SK-MEL-5 (cell line): ENCODE data around the gene CCDC197. TPM values are rescaled to one million over a fixed set of nuclear protein-coding genes. Genes with fewer than 3 reads are reported as not detected.

Experiments used
- DNase-seq: peaks from one replicate; pipeline ENCODE4 v3.0.0-alpha.2; 2016; ENCODE audit warnings: low read depth, low spot score
- in situ Hi-C: cut with HindIII; loops from 2 replicates; pipeline ENCODE4 v1.10.0; 2016; ENCODE audit warnings: low sequenced_read_pairs, high pct_unique_total_duplicates, low pct_unique_long_range_greater_than_20kb
- total RNA-seq: library from RNA; depleted of rRNA; stranded (reverse); fragments of >200 nt; shearing (Covaris generic); gene quantifications from 2 replicates; pipeline ENCODE4 v1.2.3, GENCODE V29; 2014

The CCDC197 gene
- total RNA-seq, 1 experiment from 2014 or later, result not detected

GRCh38 chr14:93989939-93990338 is 7.2 kb upstream of the CCDC197 start:
- in situ Hi-C loops, result no loop called here
- DNase-seq, result no peak

GRCh38 chr14:93991212-93991611 is 5.9 kb upstream of the CCDC197 start:
- DNase-seq, result no peak
- in situ Hi-C loops, result no loop called here

GRCh38 chr14:93991649-93992048 is 5.5 kb upstream of the CCDC197 start:
- no peak for DNase-seq
- in situ Hi-C loops, result no loop called here

GRCh38 chr14:93993382-93993781 is 3.7 kb upstream of the CCDC197 start:
- in situ Hi-C loops, result no loop called here
- no peak for DNase-seq

GRCh38 chr14:93994919-93995682 is 2.0 kb upstream of the CCDC197 start:
- no peak for DNase-seq
- in situ Hi-C loops, result no loop called here

GRCh38 chr14:93996130-93996695 is 888 bp upstream of the CCDC197 start:
- in situ Hi-C loops, result no loop called here
- DNase-seq, result no peak

GRCh38 chr14:93997916-93998870 is 1.1 kb downstream of the CCDC197 start:
- in situ Hi-C loops, result no loop called here
- no peak for DNase-seq

- in situ Hi-C loops, result no loop called here
- no peak for DNase-seq
Measured at GRCh38 chr14:93998871-93999403, 1.8 kb downstream of the CCDC197 start.

GRCh38 chr14:93999573-93999972 is 2.5 kb downstream of the CCDC197 start:
- DNase-seq, result peak; percentile 22
- in situ Hi-C loops, result no loop called here

- in situ Hi-C loops, result no loop called here
Measured at GRCh38 chr14:94000267-94000666, 3.2 kb downstream of the CCDC197 start.

GRCh38 chr14:94001016-94001415 is 3.9 kb downstream of the CCDC197 start:
- DNase-seq, result no peak
- in situ Hi-C loops, result no loop called here

More at GRCh38 chr14:94000267-94000666, 3.2 kb downstream of the CCDC197 start:
- no peak for DNase-seq

GRCh38 chr14:94001501-94002396 is 4.6 kb downstream of the CCDC197 start:
- peak; percentile 75 for DNase-seq
- in situ Hi-C loops, result no loop called here

- in situ Hi-C loops, result no loop called here
- DNase-seq, result no peak
Measured at GRCh38 chr14:94003397-94003796, 6.3 kb downstream of the CCDC197 start.

- in situ Hi-C loops, result no loop called here
- DNase-seq, result no peak
Measured at GRCh38 chr14:94004015-94004414, 6.9 kb downstream of the CCDC197 start.

GRCh38 chr14:94005324-94006073 is 8.4 kb downstream of the CCDC197 start:
- peak; percentile 51 for DNase-seq

GRCh38 chr14:94008234-94008633 is 11.1 kb downstream of the CCDC197 start:
- in situ Hi-C loops, result no loop called here
- DNase-seq, result no peak

More at GRCh38 chr14:94005324-94006073, 8.4 kb downstream of the CCDC197 start:
- in situ Hi-C loops, result no loop called here
